SIG-M5 (cell line): ENCODE results near the gene ADPRH.

ENCODE experiments used
- DNase-seq: peaks from one replicate; lab custom pipeline; 2025; lab: John Stamatoyannopoulos, UW

ADPRH gene

GRCh38 chr3:119630128-119630879, 51.0 kb downstream of the ADPRH start:
- DNase-seq: no peak

GRCh38 chr3:119630880-119631329, 51.6 kb downstream of the ADPRH start:
- DNase-seq: no peak

GRCh38 chr3:119631516-119631915, 52.2 kb downstream of the ADPRH start:
- no peak for DNase-seq

- DNase-seq: no peak
These were observed 52.9 kb downstream of the ADPRH start for GRCh38 chr3:119632216-119632615.

- no peak for DNase-seq
These were observed 53.5 kb downstream of the ADPRH start for GRCh38 chr3:119632829-119633228.

GRCh38 chr3:119635719-119636118, 56.4 kb downstream of the ADPRH start:
- no peak for DNase-seq

GRCh38 chr3:119636249-119636648, 57.0 kb downstream of the ADPRH start:
- no peak for DNase-seq

GRCh38 chr3:119636891-119637611, 57.8 kb downstream of the ADPRH start:
- DNase-seq: no peak

- DNase-seq: no peak
These were observed 58.6 kb downstream of the ADPRH start for GRCh38 chr3:119637679-119638477.
